22Rv1 (cell line): ENCODE measurements around the gene ZNF569.

ENCODE experiments used
- H3K27ac ChIP-seq: fragments of 450-650 bp; 2 replicates; pipeline ENCODE4 v1.5.1; 2017
- CTCF ChIP-seq: fragments of 450-650 bp; IDR thresholded peaks from 2 replicates; pipeline ENCODE4 v1.5.1; 2017; ENCODE audit warnings: mild to moderate bottlenecking
- ZFX ChIP-seq: fragments of 450-650 bp; IDR thresholded peaks from 2 replicates; pipeline ENCODE4 v1.6.1; 2017; ENCODE audit warnings: antibody characterized with exemption, borderline replicate concordance

Gene ZNF569

GRCh38 chr19:37370880-37371661 is 96.2 kb downstream of the ZNF569 start, which contains the start of gene ZNF527:
TSS of gene ZNF527 (plus strand) at chr19:37371099. CDS start at chr19:37374199, 3,100 bp downstream.
- peak within 1 kb of the TSS; percentile 85 for H3K27ac ChIP-seq
- TF ChIP-seq CTCF (no peak), ZFX (no peak)

GRCh38 chr19:37370386-37370879 is 96.8 kb downstream of the ZNF569 start:
- H3K27ac ChIP-seq: peak overlapping the region; percentile 85

- H3K27ac ChIP-seq: no peak overlapping the region
- TF ChIP-seq CTCF: peak; percentile 48
- TF ChIP-seq ZFX: no peak
Measured at GRCh38 chr19:37362733-37363132, 104.5 kb downstream of the ZNF569 start.

- TF ChIP-seq ZFX (no peak), CTCF (no peak)
- no peak overlapping the region for H3K27ac ChIP-seq
Measured at GRCh38 chr19:37361994-37362393, 105.2 kb downstream of the ZNF569 start.
